H1 (cell line): ENCODE results near the gene NF1. TPM values are rescaled to one million over a fixed set of nuclear protein-coding genes. Genes with fewer than 3 reads are reported as not detected.

ENCODE experiments used
- KDM1A ChIP-seq: fragments of 200-600, 300-600 bp; sonication (generic); IDR thresholded peaks from 2 replicates; pipeline ENCODE4 v1.7.1; 2016; ENCODE audit warnings: mild to moderate bottlenecking, low read length, borderline replicate concordance
- polyA plus RNA-seq, 7 experiments: library from polyadenylated mRNA; depleted of rRNA in 3 of 7; stranded (reverse) in 5 of 7; unstranded in 2 of 7; fragments of >200 nt in 5 of 7; fragments of 200-250 nt in 2 of 7; gene quantifications; 1 replicate in 5 of 7; 2 replicates in 1 of 7; 4 replicates in 1 of 7; pipeline versions ENCODE4 v1.2.1 to v1.2.3, GENCODE V29; 2011 to 2013; ENCODE audit warnings: missing spikeins in 2 of 7, mixed read lengths in 2 of 7
- total RNA-seq: library from RNA; stranded (reverse); fragmentation: NEBNext Ultra II Directional; extraction: Animal tissue kit (Norgen Biotek cat#: 25700); gene quantifications from 2 replicates; pipeline ENCODE4 v1.2.1, GENCODE V29; 2021
- TF ChIP-seq, protein P1 (sequence below), 3 experiments: IDR thresholded peaks; 1 replicate in 2 of 3; 2 replicates in 1 of 3; pipeline versions ENCODE4 v1.5.1 to v1.6.1; 2011; ENCODE audit warnings: low read length in 3 of 3, mild to moderate bottlenecking in 3 of 3, inconsistent platforms in 2 of 3, low read depth in 1 of 3, moderate library complexity in 1 of 3; ENCODE audit not compliant: insufficient read depth in 1 of 3; ENCODE audit errors: control extremely low read depth in 1 of 3

Gene NF1
- total and polyA plus RNA-seq, 2 of the 8 experiments (the other 6 are each of a cell fraction or from before 2014, with no cell fraction given), result 19.3 to 29.6 TPM

DNA sequence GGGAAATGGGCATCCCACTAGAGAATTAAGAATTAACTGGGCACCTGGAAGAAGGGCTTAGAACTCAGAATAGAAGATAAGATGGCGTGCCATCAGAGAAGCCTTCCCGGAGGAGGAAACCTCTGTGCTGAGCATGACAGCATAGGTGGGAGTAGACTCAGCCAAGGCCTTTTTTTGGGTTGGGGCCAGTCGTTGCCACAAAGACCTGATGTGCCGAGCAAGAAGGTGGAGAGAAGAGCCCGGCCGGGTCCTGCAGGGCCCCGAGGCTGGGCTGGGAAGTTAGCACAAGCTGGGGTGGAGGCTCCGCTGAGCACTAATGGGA is 295.6 kb downstream of the NF1 start (continued):
- no peak for TF ChIP-seq KDM1A
- TF ChIP-seq, protein P1, sequence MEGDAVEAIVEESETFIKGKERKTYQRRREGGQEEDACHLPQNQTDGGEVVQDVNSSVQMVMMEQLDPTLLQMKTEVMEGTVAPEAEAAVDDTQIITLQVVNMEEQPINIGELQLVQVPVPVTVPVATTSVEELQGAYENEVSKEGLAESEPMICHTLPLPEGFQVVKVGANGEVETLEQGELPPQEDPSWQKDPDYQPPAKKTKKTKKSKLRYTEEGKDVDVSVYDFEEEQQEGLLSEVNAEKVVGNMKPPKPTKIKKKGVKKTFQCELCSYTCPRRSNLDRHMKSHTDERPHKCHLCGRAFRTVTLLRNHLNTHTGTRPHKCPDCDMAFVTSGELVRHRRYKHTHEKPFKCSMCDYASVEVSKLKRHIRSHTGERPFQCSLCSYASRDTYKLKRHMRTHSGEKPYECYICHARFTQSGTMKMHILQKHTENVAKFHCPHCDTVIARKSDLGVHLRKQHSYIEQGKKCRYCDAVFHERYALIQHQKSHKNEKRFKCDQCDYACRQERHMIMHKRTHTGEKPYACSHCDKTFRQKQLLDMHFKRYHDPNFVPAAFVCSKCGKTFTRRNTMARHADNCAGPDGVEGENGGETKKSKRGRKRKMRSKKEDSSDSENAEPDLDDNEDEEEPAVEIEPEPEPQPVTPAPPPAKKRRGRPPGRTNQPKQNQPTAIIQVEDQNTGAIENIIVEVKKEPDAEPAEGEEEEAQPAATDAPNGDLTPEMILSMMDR (IDR thresholded peaks at IDR 0.05; ENCODE audit: control extremely low read depth in 1 of 3, insufficient read depth in 1 of 3, low read depth in 1 of 3, low read length in 3 of 3), result no peak
